H1 (cell line): Measurements from ENCODE around the gene PPP2R2C. TPM values are rescaled to one million over a fixed set of nuclear protein-coding genes. Genes with fewer than 3 reads are reported as not detected.

Experiments
- CTCF ChIA-PET: fragments of 300-600 bp; sonication (Branson Sonifier 250); formaldehyde crosslinking; loops from one replicate; lab custom pipeline; 2021; ENCODE audit not compliant: partially characterized antibody; lab: Charles Lee
- POLR2A ChIA-PET: fragments of 300-600 bp; sonication (Branson Sonifier 250); formaldehyde crosslinking; loops from one replicate; lab custom pipeline; 2021; ENCODE audit warnings: inconsistent platforms; ENCODE audit not compliant: partially characterized antibody; lab: Charles Lee
- DNase-seq, 2 experiments: peaks; one replicate each; pipeline versions ENCODE4 v3.0.0 to v3.0.0-alpha.2; 2010 to 2022; ENCODE audit warnings: low spot score in 2 of 2, low read depth in 1 of 2, mixed read lengths in 1 of 2
- FAIRE-seq: peaks from 2 replicates; lab custom pipeline; 2011; peaks lifted over from hg19 to GRCh38; lab: Jason Lieb, UNC
- H2AFZ ChIP-seq: 2 replicates; pipeline ENCODE4 v1.8.1; 2012; ENCODE audit warnings: low read length, inconsistent platforms
- H2AK5ac ChIP-seq: 2 replicates; pipeline ENCODE4 v1.6.1; 2013; ENCODE audit warnings: low read depth, low read length
- H2BK120ac ChIP-seq: replicated peaks from 2 replicates; pipeline ENCODE3; 2013; ENCODE audit warnings: low read depth, low read length, inconsistent platforms
- H2BK12ac ChIP-seq: 2 replicates; pipeline ENCODE4 v1.6.1; 2013; ENCODE audit warnings: low read depth, low read length
- H2BK15ac ChIP-seq: 2 replicates; pipeline ENCODE4 v1.6.1; 2013; ENCODE audit warnings: low read length
- H2BK20ac ChIP-seq: 2 replicates; pipeline ENCODE4 v1.6.1; 2013; ENCODE audit warnings: low read length
- H2BK5ac ChIP-seq: 2 replicates; pipeline ENCODE4 v1.6.1; 2013; ENCODE audit warnings: low read depth, low read length
- H3K14ac ChIP-seq: 2 replicates; pipeline ENCODE4 v1.6.1; 2013; ENCODE audit warnings: inconsistent platforms; ENCODE audit not compliant: insufficient read length
- H3K18ac ChIP-seq: 2 replicates; pipeline ENCODE4 v1.6.1; 2013; ENCODE audit warnings: low read length; ENCODE audit errors: extremely low read depth
- H3K23ac ChIP-seq: 2 replicates; pipeline ENCODE4 v1.6.1; 2013; ENCODE audit warnings: inconsistent platforms; ENCODE audit not compliant: insufficient read length
- H3K23me2 ChIP-seq: 2 replicates; pipeline ENCODE4 v1.6.1; 2013; ENCODE audit warnings: low read depth, low read length
- H3K27ac ChIP-seq: 2 replicates; pipeline ENCODE4 v1.6.1; 2011; ENCODE audit warnings: low read depth, low read length, inconsistent platforms
- H3K27me3 ChIP-seq, 4 experiments: replicated peaks in 1 of 4; 1 replicate in 1 of 4; 2 replicates in 3 of 4; pipeline versions ENCODE4 v1.6.1 to v1.8.1; 2011 to 2013; ENCODE audit warnings: low read length in 3 of 4, mild to moderate bottlenecking in 3 of 4, inconsistent platforms in 2 of 4, mixed read lengths in 2 of 4, moderate library complexity in 1 of 4; ENCODE audit not compliant: control insufficient read depth in 3 of 4, insufficient read depth in 3 of 4; ENCODE audit errors: extremely low read depth in 1 of 4
- H3K36me3 ChIP-seq, 4 experiments: 2 replicates each; pipeline versions ENCODE4 v1.6.1 to v1.8.1; 2011 to 2013; ENCODE audit warnings: mild to moderate bottlenecking in 4 of 4, low read length in 3 of 4, moderate library complexity in 2 of 4, control low read depth in 1 of 4, inconsistent platforms in 1 of 4; ENCODE audit not compliant: insufficient read depth in 4 of 4, control insufficient read depth in 2 of 4
- H3K4ac ChIP-seq: replicated peaks from 2 replicates; pipeline ENCODE3; 2013; ENCODE audit warnings: low read length, low read depth, mixed read lengths, inconsistent platforms; ENCODE audit not compliant: insufficient read length
- H3K4me1 ChIP-seq, 4 experiments: replicated peaks in 1 of 4; 1 replicate in 1 of 4; 2 replicates in 3 of 4; pipeline versions ENCODE4 v1.6.1 to v1.8.1; 2011 to 2013; ENCODE audit warnings: low read length in 3 of 4, inconsistent platforms in 2 of 4, mixed read lengths in 1 of 4; ENCODE audit not compliant: insufficient read depth in 4 of 4, control insufficient read depth in 3 of 4
- H3K4me2 ChIP-seq, 2 experiments: 2 replicates each; pipeline versions ENCODE4 v1.6.1 to v1.8.1; 2011 to 2013; ENCODE audit warnings: low read depth in 2 of 2, low read length in 2 of 2, control low read depth in 1 of 2, inconsistent platforms in 1 of 2, mild to moderate bottlenecking in 1 of 2; ENCODE audit not compliant: insufficient read depth in 1 of 2
- H3K4me3 ChIP-seq, 4 experiments: fragments of 200-600, 300-600 bp in 1 of 4; sonication (generic), shearing (Covaris generic), sonication (Bioruptor Twin) in 1 of 4; 2 replicates each; pipeline versions ENCODE4 v1.5.1 to v1.8.1; 2011 to 2016; ENCODE audit warnings: low read length in 4 of 4, low read depth in 3 of 4, control low read depth in 2 of 4, inconsistent platforms in 2 of 4, mild to moderate bottlenecking in 2 of 4, mixed read lengths in 1 of 4, moderate library complexity in 1 of 4; ENCODE audit not compliant: insufficient read depth in 2 of 4; ENCODE audit errors: extremely low read depth in 1 of 4
- H3K56ac ChIP-seq: replicated peaks from 2 replicates; pipeline ENCODE3; 2013; ENCODE audit warnings: low read depth, mild to moderate bottlenecking, mixed read lengths, low read length, inconsistent platforms; ENCODE audit not compliant: insufficient read length
- H3K79me1 ChIP-seq: 2 replicates; pipeline ENCODE4 v1.6.1; 2013; ENCODE audit warnings: low read depth, low read length, control low read depth
- H3K79me2 ChIP-seq, 2 experiments: 2 replicates each; pipeline versions ENCODE4 v1.6.1 to v1.8.1; 2012 to 2013; ENCODE audit warnings: low read length in 2 of 2, mild to moderate bottlenecking in 2 of 2, inconsistent platforms in 1 of 2; ENCODE audit not compliant: insufficient read depth in 2 of 2, control insufficient read depth in 1 of 2
- H3K9ac ChIP-seq, 4 experiments: replicated peaks in 1 of 4; 1 replicate in 1 of 4; 2 replicates in 3 of 4; pipeline versions ENCODE4 v1.6.1 to v1.8.1; 2011 to 2013; ENCODE audit warnings: low read depth in 3 of 4, low read length in 3 of 4, control low read depth in 2 of 4, mild to moderate bottlenecking in 2 of 4, moderate library complexity in 2 of 4, inconsistent platforms in 1 of 4; ENCODE audit errors: extremely low read depth in 1 of 4
- H3K9me3 ChIP-seq, 2 experiments: 2 replicates each; pipeline versions ENCODE4 v1.6.1 to v1.8.1; 2012 to 2013; ENCODE audit warnings: mild to moderate bottlenecking in 2 of 2, moderate library complexity in 2 of 2, control low read depth in 1 of 2, inconsistent platforms in 1 of 2, low read depth in 1 of 2, low read length in 1 of 2, mixed read lengths in 1 of 2; ENCODE audit not compliant: insufficient read depth in 2 of 2
- H4K20me1 ChIP-seq, 2 experiments: replicated peaks in 1 of 2; 2 replicates each; pipeline versions ENCODE3 to v1.8.1; 2011 to 2013; ENCODE audit warnings: inconsistent platforms in 2 of 2, low read length in 2 of 2, mild to moderate bottlenecking in 1 of 2; ENCODE audit not compliant: insufficient read depth in 2 of 2, control insufficient read depth in 1 of 2
- H4K5ac ChIP-seq: 2 replicates; pipeline ENCODE4 v1.6.1; 2013; ENCODE audit warnings: low read length, low read depth, mixed read lengths, inconsistent platforms; ENCODE audit not compliant: insufficient read length
- H4K8ac ChIP-seq: 2 replicates; pipeline ENCODE4 v1.8.0; 2013; ENCODE audit warnings: mild to moderate bottlenecking, moderate library complexity, low read length, inconsistent platforms; ENCODE audit not compliant: insufficient read depth; ENCODE audit errors: extremely low read depth
- H4K91ac ChIP-seq: replicated peaks from 2 replicates; pipeline ENCODE3; 2013; ENCODE audit warnings: low read length, mixed read lengths, inconsistent platforms; ENCODE audit not compliant: insufficient read length
- BACH1 ChIP-seq: IDR thresholded peaks from 2 replicates; pipeline ENCODE4 v1.6.1; 2012; ENCODE audit warnings: low read length, improper control_type of control experiment
- EGR1 ChIP-seq: IDR thresholded peaks from 2 replicates; pipeline ENCODE4 v1.6.1; 2011; ENCODE audit warnings: low read depth, low read length, borderline replicate concordance
- MAFK ChIP-seq: IDR thresholded peaks from 2 replicates; pipeline ENCODE4 v1.6.1; 2012; ENCODE audit warnings: low read depth, mild to moderate bottlenecking, improper control_type of control experiment, low read length
- NRF1 ChIP-seq: IDR thresholded peaks from 2 replicates; pipeline ENCODE4 v1.6.1; 2011; ENCODE audit warnings: mild to moderate bottlenecking, low read depth, low read length, improper control_type of control experiment
- SIN3A ChIP-seq, 2 experiments: IDR thresholded peaks in 1 of 2; conservative IDR thresholded peaks in 1 of 2; 2 replicates each; pipeline ENCODE4 v1.6.1; 2011 to 2012; ENCODE audit warnings: low read length in 2 of 2, improper control_type of control experiment in 1 of 2, low read depth in 1 of 2, mild to moderate bottlenecking in 1 of 2
- TEAD4 ChIP-seq: IDR thresholded peaks from 2 replicates; pipeline ENCODE4 v1.6.1; 2012; ENCODE audit warnings: low read depth, low read length, inconsistent platforms, mixed read lengths
- WGBS, 2 experiments: shearing (Covaris generic) in 1 of 2; methylation state at CpG; one replicate each; pipeline versions ENCODE4 v1.1.6 to v1.1.7; 2013 to 2015; ENCODE audit warnings: low lambda C conversion rate in 2 of 2, mixed read lengths in 2 of 2, inconsistent platforms in 1 of 2, low coverage in 1 of 2, missing lambda C conversion rate in 1 of 2; ENCODE audit not compliant: insufficient replicate concordance in 2 of 2, insufficient coverage in 1 of 2, insufficient read length in 1 of 2; ENCODE audit errors: extremely low coverage in 1 of 2, missing lambda C conversion rate in 1 of 2; 5-methylcytosine and 5-hydroxymethylcytosine counted together
- polyA plus RNA-seq, 7 experiments: library from polyadenylated mRNA; depleted of rRNA in 3 of 7; stranded (reverse) in 5 of 7; unstranded in 2 of 7; fragments of >200 nt in 5 of 7; fragments of 200-250 nt in 2 of 7; gene quantifications; 1 replicate in 5 of 7; 2 replicates in 1 of 7; 4 replicates in 1 of 7; pipeline versions ENCODE4 v1.2.1 to v1.2.3, GENCODE V29; 2011 to 2013; ENCODE audit warnings: missing spikeins in 2 of 7, mixed read lengths in 2 of 7
- total RNA-seq: library from RNA; stranded (reverse); fragmentation: NEBNext Ultra II Directional; extraction: Animal tissue kit (Norgen Biotek cat#: 25700); gene quantifications from 2 replicates; pipeline ENCODE4 v1.2.1, GENCODE V29; 2021
- TF ChIP-seq, protein P1 (sequence below): IDR thresholded peaks from 2 replicates; pipeline ENCODE4 v1.6.1; 2012; ENCODE audit warnings: inconsistent platforms

Gene PPP2R2C
- total and polyA plus RNA-seq, 2 of the 8 experiments (the other 6 are each of a cell fraction or from before 2014, with no cell fraction given): 6.4 TPM

DNA sequence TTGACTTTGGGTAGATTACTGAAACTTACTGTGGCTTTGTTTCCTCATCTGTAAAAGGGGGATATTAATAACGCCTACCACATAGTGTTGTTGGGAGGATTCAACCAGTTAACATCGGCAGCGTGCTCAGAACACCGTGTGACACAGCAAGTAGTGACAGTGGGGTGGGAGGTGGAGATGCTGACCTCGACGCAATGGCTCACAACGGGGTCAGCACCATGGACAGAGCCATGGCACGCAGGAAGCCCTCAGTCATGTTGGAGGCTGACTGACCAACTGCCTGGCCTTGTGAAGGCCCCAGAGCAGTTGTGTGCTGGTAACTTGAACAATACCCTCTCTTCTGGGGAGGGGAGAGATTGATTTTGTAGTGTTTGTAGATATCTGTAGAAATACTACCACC is 109.5 kb downstream of the PPP2R2C start:
- Histone ChIP-seq H2AK5ac (no peak overlapping the region), H3K79me1 (no peaks in the 10 kb centered on the region), H3K27ac (no peak overlapping the region), H3K27me3 (0 out of 7 replicates have a peak, but pooled peaks cover 0 to 2% (median 0%) of the 10 kb centered on the region in 4 experiments), H3K9ac (no peak overlapping the region), H3K56ac (no peak overlapping the region), H3K4ac (no peak overlapping the region), H3K23me2 (no peaks in the 10 kb centered on the region), H2BK5ac (no peak overlapping the region), H2BK120ac (no peak overlapping the region), H4K91ac (no peak overlapping the region), H3K23ac (no peak overlapping the region), H3K36me3 (no peaks in the 10 kb centered on the region), H4K20me1 (peaks cover 2 to 12% of the 10 kb centered on the region in 2 experiments), H2BK20ac (no peak overlapping the region), H3K18ac (no peak overlapping the region), H4K8ac (no peak overlapping the region; the same call in 1 of the 2 replicates), H3K4me2 (no peak overlapping the region), H3K9me3 (no peaks in the 10 kb centered on the region), H3K4me3 (no peak overlapping the region), H3K14ac (no peak overlapping the region), H4K5ac (no peak overlapping the region), H2BK15ac (no peak overlapping the region), H2AFZ (no peak overlapping the region), H3K79me2 (no peaks in the 10 kb centered on the region), H3K4me1 (peaks cover 3 to 7% (median 5%) of the 10 kb centered on the region in 4 experiments; a peak in 5 of 7 replicates), H2BK12ac (no peak overlapping the region)
- WGBS, 2 experiments: 57% methylated on average over 8 of the region's 8 CpGs; no CpG with 5 or more reads in 1 of the 2 experiments
- TF ChIP-seq, protein P1, sequence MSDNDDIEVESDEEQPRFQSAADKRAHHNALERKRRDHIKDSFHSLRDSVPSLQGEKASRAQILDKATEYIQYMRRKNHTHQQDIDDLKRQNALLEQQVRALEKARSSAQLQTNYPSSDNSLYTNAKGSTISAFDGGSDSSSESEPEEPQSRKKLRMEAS: peak; percentile 65
- TF ChIP-seq MAFK: peak; percentile 77; the same call in 1 of the 2 replicates
- TF ChIP-seq SIN3A (conservative IDR thresholded peaks at IDR 0.05 in 1 of 2, IDR thresholded peaks at IDR 0.05 in 1 of 2; ENCODE audit: low read depth in 1 of 2, low read length in 2 of 2): peak; percentile 89 to 90; a peak in 3 of 4 replicates
- TF ChIP-seq EGR1: no peak
- no peak for TF ChIP-seq NRF1
- peak; percentile 77 for TF ChIP-seq TEAD4
- TF ChIP-seq BACH1: peak; percentile 65
- CTCF ChIA-PET: interaction anchor here (0.6 to 7.3 kb wide), 11 partner anchors 8 to 183 kb away, joined by 3 to 72 read pairs (median 6); no protein-coding TSS in a partner anchor
- POLR2A ChIA-PET: no interaction called here
- DNase-seq: peak in 1 of 2 experiments; percentile 87
- FAIRE-seq: peak; percentile 13
